ENCODE results near the gene AKR1C1. TPM values are rescaled to one million over a fixed set of nuclear protein-coding genes. Genes with fewer than 3 reads are reported as not detected.
"Not testable (repeated sequence)": the region's sequence is repeated elsewhere in the genome, so short reads cannot be mapped to it uniquely, and the experiment has no call there.

Gene AKR1C1
- total and polyA plus RNA-seq, 2 of the 13 experiments (the other 11 are each of a cell fraction or from before 2014, with no cell fraction given): 948 to 2,238 TPM

DNA sequence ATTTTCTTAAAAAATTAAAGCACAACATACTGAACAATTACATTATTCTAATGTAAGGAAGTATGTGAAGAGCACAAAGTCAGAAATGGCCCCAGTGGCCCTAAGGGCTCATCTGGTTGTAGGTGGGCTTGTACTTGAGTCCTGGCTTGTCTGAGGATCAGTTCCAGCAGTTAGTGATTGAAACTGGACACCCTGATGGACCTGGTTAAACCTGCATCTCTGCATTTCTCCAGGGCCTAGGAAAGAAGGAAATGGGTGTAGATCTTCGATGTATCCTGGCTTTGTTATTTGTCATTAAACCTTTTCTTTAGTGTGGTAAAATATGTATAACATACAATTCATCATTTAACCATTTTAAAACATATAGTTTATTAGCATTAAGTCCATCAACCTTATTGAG lies 50.2 kb downstream of the AKR1C1 start (continued):
- TF ChIP-seq HNF1A (IDR thresholded peaks at IDR 0.05; ENCODE audit: low read depth) (no peak), HNF1A (CRISPR knock-in tag; IDR thresholded peaks at IDR 0.05; ENCODE audit: borderline replicate concordance) (no peak), ZNF34 (CRISPR knock-in tag; IDR thresholded peaks at IDR 0.05; ENCODE audit: borderline replicate concordance) (no peak), ARNT2 (CRISPR knock-in tag; IDR thresholded peaks at IDR 0.05; ENCODE audit: low read depth) (no peak), NFE2L2 (IDR thresholded peaks at IDR 0.05; ENCODE audit: low read length) (no peak), ZNF724P (CRISPR knock-in tag; IDR thresholded peaks at IDR 0.05; ENCODE audit: borderline replicate concordance) (no peak)

DNA sequence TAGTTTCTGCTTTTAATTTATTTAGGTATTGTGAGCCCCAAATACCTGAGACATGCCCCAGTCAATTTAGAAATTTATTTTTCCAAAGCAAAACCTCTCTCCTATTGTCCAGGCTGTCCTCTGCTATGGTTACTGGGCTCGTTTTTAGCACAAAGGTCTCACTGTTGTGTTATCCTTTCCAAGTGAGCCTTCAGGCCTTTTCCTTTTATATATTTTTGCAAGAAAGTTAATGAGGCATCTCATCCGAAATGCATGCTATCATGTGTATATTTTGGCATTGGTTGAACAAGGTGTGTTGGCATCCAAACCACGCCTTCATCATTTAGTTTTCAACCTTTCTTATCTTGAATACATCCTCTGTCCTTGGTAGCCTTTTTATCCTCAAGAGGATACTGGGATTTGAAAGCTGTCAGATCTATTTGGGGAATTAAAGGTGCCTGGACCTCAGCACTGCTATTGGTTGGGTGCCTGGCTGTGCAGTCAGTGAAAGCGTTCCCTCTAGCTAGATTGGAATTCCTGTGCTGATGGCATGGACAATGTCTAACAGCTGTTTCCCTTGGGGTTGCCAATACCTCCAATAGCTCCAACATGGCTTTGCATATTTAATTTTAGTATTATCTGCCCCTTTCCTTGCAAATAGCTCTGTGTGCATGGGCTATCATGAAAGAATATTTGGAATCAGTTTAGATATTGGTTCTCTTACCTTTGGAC lies 51.1 kb downstream of the AKR1C1 start:
- H3K27ac ChIP-seq (ENCODE audit: extremely low read length, insufficient read depth, low read length); H2AFZ ChIP-seq (ENCODE audit: low read length); H3K27me3 ChIP-seq (ENCODE audit: control insufficient read depth in 1 of 2, insufficient read depth in 2 of 2, low read length in 2 of 2); H3K9me3 ChIP-seq (ENCODE audit: low read length); H3K79me2 ChIP-seq (ENCODE audit: insufficient read depth, low read length); POLR2A ChIA-PET; H3K9ac ChIP-seq (ENCODE audit: insufficient read depth, low read depth, low read length); FAIRE-seq; H3K4me2 ChIP-seq (ENCODE audit: low read depth, low read length); in situ Hi-C loops (cut with HindIII; ENCODE audit: extremely low pct_ligation_motif_present, low pct_unique_long_range_greater_than_20kb); H4K20me1 ChIP-seq (ENCODE audit: insufficient read depth, low read length); H3K36me3 ChIP-seq (replicated peaks in 1 of 2; ENCODE audit: control insufficient read depth in 1 of 2, insufficient read depth in 2 of 2, low read length in 2 of 2); DNase-seq (ENCODE audit: low spot score); BruUV-seq (replicated peaks); H3K4me3 ChIP-seq (replicated peaks in 1 of 3; ENCODE audit: insufficient read depth in 1 of 3, low read depth in 2 of 3, low read length in 3 of 3); ATAC-seq: not testable (repeated sequence)
- CTCF ChIA-PET (ENCODE audit: low intra/inter-chr PET ratio, low total read pairs): interaction anchor here (0.7 kb wide), 1 partner anchor 81 kb away, joined by 4 read pairs; the partner anchor contains the start of gene AKR1C3
- WGBS (ENCODE audit: low lambda C conversion rate): 94% methylated on average over 4 of the region's 4 CpGs
- intact Hi-C loops (cut with micrococcal nuclease; ENCODE audit: unreplicated experiment): loop anchor here (10.0 kb wide), 1 partner anchor 270 kb away; no protein-coding TSS in a partner anchor
- H3K4me1 ChIP-seq (ENCODE audit: insufficient read depth, low read length): peaks cover 52% of the 10 kb centered on the region

All from HepG2 (cell line).